ELR (cell line): ENCODE results near the gene VPS13D.

Source experiments
- DNase-seq: peaks from one replicate; pipeline ENCODE4 v3.0.0-alpha.2; 2015; ENCODE audit warnings: low read depth

The VPS13D gene

GRCh38 chr1:12555411-12556367, 325.9 kb downstream of the VPS13D start:
- DNase-seq, result no peak

- peak; percentile 38 for DNase-seq
Observed at GRCh38 chr1:12556368-12556930, 326.6 kb downstream of the VPS13D start.

DNA sequence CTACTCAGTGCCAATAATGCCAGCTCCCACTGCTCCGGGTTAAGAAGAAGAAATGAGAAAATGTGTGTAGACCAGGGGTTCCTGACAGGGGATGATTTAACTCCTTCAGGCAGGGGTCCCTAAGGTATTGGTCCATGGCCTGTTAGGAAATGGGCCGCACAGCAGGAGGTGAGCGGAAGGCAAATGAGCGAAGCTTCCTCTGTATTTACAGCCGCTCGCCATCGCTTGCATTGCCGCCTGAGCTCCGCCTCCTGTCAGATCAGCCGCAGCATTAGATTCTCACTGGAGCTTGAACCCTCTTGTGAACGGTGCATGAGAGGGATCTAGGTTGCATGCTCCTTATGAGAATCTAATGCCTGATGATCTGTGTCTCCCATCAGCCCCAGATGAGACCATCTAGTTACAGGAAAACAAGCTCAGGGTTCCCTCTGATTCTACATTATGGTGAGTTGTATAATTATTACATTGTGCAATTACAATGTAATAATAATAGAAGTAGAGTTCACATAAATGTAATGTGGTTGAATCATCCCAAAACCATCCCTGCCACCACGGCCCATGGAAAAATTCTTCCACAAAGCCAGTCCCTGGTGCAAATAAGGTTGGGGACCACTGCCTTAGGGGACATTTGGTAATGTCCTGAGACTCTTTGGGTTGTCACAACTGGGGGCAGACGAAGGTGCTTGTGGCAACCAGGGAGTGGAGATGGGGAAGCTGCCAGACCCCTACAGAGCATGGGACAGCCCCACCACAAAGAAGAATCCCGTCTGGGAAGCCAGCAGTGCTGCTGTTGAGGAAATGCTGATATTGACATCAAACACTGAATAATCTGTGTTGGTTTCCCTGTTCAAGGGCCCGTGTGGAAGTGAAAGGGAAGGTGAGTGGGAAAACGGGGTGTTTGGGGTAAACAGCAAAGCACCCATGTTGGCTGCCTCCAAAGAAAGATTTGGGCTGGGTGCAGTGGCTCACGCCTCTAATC, 327.4 kb downstream of the VPS13D start:
- DNase-seq, result no peak

GRCh38 chr1:12561121-12561520, 331.3 kb downstream of the VPS13D start:
- no peak for DNase-seq
